GM19328 (cell line): ENCODE data around the gene SPACA4.
"Not testable (repeated sequence)": the region's sequence is repeated elsewhere in the genome, so short reads cannot be mapped to it uniquely, and the experiment has no call there.

Experiments used
- ATAC-seq: cut with Tn5 transposase; IDR thresholded peaks from one replicate; pipeline ENCODE4 v1.9.1; 2021; ENCODE audit warnings: mild to moderate bottlenecking, moderate library complexity; ENCODE audit not compliant: unreplicated experiment

The SPACA4 gene

DNA sequence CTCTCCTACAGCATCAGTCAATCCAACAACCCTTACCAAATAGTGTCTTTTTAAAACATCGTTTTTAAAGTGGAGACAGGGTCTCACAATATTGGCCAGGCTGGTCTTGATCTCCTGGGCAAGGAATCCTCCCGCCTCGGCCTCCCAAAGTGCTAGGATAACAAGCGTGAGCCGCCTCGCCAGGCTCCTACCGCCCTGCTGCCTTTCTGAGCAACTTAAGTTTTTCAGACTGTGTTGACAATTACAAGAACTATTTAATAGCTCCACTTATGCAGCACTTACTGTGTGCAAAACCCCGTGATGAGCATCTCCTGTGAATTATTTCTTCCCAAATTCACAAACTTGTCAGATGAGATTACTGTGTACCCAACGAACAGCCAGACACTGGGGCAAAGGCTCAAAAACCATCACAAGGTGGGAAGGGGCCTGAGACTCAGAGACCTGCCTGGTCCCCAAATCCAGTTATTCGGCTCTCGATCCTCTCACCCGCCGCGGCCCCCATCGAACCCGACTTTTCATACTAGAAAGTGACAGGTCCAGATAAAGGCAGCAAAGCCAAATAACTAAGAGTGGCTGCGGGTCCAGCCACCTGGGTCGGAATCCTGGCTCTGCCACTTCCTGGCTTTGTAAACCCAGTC lies 11.9 kb downstream of the SPACA4 start:
- ATAC-seq, result no peak

DNA sequence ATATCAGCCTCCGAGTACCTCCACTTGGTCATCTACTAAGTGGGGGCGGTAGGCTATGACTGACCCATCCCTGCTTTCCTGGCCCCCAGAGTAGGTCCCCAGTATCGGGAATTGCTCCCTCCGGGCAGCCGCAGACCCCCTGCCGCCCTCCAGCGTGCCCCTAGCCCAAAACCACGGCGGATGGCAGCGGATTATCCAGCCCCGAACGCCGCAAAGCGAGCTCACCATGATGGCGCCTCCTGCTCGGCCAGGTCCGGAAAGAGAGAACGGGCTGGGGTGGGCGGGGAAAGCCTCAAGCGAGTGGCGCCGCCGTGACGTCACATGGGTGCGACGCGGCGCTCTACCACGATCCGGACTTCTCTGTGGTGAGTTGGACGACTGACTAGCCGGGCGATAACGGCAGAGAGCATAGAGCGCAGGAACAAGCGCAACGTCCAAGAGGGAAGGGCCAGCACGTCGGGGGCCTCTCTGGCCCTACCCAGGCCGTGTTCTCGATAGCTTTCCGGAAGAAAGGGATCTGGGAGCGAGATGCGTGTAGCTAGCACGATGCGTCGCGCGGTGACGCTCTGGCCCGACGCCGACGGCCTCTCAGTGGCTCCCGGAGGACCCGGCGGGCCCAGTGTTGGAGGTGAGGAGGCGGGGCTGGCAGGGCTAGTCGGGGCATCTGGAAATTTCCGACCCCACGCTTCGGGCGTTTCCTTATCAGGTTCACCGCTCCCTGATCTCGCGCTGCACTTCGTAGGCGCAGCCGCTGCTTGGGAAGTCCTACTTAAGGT lies 12.6 kb downstream of the SPACA4 start, which contains the start of the genes RPL18 and SPHK2:
TSS of gene RPL18 (minus strand) at position 263 of the 776 bp plus-strand sequence. CDS start at position 228, 35 bp downstream.
TSS of gene SPHK2 (plus strand) at position 591 of the 776 bp plus-strand sequence. CDS start 1,009 bp downstream, outside the sequence.
- peak; percentile 82 for ATAC-seq

DNA sequence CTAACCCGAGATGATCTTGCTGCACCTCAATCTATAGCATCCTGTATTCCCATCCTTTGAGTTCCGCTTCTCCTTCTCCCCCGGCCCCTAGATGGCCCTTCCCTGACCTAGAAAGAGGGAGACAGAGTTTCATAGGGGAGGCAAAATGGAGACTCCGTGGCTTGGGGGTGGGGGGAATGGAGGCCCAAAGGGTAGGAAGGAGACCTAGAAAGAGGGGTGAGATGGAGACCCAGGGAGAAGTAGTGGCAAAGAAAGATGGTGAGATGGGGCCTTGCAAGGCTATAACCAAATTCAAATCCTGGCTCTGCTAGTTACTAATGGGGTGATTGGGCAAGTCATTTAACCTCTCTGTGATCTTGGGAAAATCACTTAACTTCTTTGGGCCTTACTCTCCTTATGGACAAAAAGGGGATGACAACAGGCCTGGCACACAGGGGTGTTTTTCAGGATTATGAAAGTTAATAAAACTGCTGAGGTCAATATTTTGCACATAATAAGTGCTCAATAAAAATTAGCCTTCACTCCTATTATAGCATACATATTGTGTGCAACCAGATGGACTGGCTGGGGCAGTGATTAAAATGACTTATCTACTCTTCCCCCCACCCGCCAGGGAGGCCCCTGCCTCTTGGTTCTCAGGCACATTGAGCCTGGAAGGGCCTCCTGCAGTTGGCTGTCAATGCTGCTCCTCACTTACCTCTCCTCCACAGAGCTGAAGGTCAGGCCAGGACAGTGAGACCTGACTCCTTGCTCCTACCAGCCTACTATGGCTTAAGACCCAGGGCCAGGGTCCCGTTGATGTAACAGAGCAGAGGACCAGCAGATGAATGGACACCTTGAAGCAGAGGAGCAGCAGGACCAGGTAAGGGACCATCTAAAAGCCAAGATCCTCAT lies 13.4 kb downstream of the SPACA4 start:
- no peak for ATAC-seq

DNA sequence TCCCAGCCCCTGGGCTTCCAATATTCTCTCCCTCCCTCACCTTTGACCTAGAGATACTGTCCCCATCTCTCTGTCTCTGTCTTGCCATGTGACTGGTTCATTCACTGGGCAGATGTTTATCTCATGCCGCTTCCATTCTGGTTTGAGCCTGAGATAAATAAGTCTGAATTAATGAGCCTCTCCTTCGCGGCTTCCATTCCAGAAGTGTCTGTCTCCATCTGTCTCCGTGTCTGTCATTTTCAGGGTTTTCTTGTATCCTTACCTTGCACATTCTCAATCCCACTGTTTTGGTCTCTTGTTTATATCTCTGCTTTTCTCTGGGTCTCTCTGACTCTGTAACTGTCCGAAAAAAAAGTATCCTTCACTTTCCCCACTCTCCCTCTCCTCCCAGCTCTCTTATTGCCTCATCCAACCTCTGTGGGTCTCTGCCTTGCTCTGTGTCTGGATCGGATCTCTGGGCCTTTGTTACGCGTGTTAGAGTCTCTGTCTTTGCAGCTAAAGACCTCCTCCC lies 17.1 kb downstream of the SPACA4 start:
- no peak for ATAC-seq

DNA sequence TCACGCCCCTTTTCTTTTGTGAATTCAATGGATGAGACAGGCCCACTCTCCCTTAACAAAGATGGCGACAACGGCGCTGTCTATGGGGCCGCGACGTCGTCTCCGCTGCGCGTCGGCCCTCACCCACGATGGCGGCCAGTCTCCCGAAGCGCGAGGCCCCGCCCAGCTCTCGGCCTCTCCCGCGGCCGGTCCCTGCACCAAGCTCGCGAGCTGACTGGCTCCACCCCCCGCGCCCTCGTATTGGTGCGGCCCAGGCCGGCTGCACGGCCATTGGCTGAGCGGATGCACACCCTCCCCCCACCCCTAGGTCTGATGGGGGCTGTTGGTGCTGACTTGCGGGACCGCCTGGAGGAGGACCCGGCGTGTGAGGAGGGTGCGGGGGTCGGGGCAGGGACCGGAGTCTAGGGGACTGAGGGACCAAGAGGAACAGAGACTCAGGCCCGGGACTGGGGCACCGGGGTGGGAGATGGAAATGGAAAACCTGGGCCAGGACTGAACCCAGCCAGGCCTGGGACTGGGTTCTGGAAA lies 17.6 kb downstream of the SPACA4 start:
- ATAC-seq, result peak; percentile 49

DNA sequence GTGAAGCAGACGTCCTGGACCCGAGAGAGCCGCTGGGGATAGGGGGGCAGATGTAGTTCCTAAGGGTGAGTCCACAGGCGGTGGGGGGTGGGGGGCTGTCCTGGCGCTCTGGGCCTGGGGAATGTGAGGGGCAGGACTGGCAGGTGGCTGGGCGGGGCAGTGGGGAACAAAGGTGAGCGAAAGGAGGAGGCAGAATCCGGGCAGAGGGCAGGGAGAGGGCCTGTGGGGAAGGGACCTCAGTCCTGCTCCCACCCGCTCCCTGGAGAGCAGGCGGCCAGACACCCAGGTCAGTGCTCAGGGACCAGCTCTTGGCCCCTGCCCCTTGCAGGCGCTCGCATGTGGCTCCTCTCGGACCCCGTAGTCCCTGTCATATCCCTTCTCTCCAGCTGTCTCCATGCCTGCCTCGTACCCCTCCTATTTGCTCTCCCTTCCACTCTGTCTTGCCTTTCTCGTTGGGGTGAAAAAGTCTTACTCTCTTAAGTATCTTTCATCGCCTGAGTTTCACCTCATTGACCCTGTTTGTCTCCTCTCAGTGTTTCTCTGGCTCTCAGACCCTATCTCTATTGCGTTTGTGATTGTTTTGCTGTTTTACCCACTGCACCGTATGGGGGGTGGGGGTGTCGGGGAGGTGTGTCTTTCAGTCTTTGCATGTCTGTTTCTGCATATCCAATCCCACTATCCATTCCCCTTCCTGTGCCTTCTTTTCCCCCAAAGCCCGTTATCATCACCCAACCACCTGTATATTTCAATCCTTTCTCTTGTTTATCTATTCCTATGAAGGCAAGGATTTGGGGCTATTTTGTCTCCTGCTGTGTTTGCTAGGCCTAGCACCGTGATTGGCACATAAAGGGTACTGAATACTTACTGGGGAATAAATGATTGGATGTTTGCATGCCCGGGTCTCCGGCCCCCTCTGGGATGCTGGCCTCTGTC lies 18.5 kb downstream of the SPACA4 start:
- no peak for ATAC-seq

DNA sequence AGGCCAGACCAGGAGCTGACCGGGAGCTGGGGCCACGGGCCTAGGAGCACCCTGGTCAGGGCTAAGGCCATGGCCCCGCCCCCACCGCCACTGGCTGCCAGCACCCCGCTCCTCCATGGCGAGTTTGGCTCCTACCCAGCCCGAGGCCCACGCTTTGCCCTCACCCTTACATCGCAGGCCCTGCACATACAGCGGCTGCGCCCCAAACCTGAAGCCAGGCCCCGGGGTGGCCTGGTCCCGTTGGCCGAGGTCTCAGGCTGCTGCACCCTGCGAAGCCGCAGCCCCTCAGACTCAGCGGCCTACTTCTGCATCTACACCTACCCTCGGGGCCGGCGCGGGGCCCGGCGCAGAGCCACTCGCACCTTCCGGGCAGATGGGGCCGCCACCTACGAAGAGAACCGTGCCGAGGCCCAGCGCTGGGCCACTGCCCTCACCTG lies 19.4 kb downstream of the SPACA4 start:
- no peak for ATAC-seq

DNA sequence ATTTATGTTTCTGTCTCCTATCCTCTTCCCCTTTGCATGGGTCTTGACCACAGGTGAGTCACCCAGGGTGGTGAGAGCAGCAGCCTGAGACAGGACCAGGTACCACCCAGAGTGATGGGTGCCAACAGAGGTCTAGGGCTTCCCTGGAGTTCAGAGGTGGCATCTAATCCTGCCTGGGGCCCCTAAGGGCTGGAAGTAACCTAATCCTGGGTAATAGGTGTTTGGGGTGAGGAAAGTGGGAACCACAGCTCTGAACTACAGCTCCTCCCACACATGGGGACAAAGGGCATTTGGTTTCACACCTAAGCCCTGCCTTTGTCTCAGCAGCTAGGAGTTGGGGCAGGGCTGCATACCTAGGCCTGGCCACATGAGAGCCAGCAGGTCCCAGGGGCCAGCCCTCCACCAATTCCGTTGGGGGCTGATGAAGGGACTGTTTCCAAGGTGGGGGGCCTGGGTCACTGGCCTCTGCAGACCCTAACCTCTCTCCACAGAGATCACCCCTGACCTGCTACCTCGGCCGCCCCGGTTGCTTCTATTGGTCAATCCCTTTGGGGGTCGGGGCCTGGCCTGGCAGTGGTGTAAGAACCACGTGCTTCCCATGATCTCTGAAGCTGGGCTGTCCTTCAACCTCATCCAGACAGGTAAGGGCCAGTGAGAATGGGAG lies 20.8 kb downstream of the SPACA4 start:
- no peak for ATAC-seq

DNA sequence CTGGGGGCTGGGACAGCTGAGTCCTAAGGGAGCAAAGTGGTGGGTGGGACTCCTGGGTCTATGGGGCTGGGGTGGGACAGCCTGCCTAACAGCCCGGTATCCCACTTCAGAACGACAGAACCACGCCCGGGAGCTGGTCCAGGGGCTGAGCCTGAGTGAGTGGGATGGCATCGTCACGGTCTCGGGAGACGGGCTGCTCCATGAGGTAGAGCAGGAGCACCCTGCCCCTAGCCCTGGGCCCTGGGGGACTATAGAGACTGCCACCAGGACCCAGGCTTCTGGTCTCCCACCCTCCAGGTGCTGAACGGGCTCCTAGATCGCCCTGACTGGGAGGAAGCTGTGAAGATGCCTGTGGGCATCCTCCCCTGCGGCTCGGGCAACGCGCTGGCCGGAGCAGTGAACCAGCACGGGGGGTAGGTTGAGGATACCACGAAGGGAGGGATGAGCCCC lies 21.3 kb downstream of the SPACA4 start:
- ATAC-seq, result no peak

DNA sequence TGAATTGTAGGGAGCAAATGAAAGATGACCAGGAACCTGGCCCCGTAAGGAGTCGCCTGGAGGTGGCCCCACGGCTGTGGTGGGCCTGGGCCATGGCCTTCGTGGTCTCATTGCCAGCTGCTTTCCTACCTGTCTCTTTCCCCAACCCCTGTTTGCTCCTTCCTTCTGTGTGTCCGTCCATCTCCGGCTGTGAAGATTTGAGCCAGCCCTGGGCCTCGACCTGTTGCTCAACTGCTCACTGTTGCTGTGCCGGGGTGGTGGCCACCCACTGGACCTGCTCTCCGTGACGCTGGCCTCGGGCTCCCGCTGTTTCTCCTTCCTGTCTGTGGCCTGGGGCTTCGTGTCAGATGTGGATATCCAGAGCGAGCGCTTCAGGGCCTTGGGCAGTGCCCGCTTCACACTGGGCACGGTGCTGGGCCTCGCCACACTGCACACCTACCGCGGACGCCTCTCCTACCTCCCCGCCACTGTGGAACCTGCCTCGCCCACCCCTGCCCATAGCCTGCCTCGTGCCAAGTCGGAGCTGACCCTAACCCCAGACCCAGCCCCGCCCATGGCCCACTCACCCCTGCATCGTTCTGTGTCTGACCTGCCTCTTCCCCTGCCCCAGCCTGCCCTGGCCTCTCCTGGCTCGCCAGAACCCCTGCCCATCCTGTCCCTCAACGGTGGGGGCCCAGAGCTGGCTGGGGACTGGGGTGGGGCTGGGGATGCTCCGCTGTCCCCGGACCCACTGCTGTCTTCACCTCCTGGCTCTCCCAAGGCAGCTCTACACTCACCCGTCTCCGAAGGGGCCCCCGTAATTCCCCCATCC lies 22.1 kb downstream of the SPACA4 start:
- ATAC-seq, result no peak

DNA sequence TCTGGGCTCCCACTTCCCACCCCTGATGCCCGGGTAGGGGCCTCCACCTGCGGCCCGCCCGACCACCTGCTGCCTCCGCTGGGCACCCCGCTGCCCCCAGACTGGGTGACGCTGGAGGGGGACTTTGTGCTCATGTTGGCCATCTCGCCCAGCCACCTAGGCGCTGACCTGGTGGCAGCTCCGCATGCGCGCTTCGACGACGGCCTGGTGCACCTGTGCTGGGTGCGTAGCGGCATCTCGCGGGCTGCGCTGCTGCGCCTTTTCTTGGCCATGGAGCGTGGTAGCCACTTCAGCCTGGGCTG lies 22.7 kb downstream of the SPACA4 start:
- ATAC-seq, result no peak

DNA sequence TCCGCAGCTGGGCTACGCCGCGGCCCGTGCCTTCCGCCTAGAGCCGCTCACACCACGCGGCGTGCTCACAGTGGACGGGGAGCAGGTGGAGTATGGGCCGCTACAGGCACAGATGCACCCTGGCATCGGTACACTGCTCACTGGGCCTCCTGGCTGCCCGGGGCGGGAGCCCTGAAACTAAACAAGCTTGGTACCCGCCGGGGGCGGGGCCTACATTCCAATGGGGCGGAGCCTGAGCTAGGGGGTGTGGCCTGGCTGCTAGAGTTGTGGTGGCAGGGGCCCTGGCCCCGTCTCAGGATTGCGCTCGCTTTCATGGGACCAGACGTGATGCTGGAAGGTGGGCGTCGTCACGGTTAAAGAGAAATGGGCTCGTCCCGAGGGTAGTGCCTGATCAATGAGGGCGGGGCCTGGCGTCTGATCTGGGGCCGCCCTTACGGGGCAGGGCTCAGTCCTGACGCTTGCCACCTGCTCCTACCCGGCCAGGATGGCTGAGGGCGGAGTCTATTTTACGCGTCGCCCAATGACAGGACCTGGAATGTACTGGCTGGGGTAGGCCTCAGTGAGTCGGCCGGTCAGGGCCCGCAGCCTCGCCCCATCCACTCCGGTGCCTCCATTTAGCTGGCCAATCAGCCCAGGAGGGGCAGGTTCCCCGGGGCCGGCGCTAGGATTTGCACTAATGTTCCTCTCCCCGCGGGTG lies 23.2 kb downstream of the SPACA4 start:
- ATAC-seq, result no peak

DNA sequence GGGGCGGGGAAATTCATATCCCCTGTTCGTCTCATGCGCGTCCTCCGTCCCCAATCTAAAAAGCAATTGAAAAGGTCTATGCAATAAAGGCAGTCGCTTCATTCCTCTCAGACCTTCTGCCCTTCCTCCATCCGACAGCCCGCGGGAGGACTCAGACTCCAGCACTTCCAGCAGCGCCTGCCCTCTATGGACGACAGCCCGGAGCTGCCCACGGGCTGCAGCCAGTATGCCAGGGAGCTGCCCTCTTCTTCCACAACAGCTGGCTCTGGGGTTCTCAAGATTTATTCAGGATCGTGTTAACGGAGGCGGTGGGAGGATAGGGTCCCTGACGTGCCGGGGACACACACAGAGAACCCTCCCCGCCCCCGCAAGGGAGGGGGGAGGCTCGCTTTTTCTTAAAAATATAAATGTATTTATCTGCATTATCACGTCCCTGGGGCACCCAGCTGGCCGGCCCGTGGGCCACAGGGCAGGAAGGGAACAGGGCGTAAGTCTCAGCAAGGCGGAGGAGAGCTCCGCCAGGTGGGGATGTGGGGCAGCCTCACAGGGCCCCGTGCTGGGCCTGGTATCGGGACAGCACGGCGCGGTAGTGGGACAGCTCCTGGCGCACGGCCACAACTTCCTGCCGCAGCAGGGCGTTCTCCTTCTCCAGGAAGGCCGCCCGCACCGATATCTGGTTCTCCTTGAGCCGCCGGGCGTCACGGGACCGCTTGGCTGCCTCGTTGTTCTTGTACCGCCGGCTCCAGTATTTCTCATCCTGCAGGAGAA lies 23.9 kb downstream of the SPACA4 start:
- ATAC-seq, result no peak

DNA sequence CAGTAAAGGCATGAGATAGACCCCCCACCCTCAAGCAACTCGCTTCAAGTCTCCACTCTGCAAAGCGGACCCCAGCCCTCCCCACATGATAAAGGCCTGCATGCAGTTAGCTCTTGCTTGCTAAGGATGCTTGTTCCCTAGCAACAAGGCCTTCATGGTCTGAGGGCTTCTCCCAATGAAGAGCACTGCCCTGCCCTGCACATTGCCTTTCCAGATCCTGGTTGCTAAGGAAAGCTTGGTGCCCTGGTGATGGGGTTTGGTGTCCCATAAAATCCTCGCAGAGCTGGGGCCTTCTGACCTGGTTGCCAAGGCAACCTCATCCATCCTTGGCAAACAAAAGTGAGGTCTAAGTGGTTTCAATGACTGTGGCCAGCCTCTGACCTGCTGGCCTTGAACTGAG lies 24.7 kb downstream of the SPACA4 start:
- no peak for ATAC-seq

DNA sequence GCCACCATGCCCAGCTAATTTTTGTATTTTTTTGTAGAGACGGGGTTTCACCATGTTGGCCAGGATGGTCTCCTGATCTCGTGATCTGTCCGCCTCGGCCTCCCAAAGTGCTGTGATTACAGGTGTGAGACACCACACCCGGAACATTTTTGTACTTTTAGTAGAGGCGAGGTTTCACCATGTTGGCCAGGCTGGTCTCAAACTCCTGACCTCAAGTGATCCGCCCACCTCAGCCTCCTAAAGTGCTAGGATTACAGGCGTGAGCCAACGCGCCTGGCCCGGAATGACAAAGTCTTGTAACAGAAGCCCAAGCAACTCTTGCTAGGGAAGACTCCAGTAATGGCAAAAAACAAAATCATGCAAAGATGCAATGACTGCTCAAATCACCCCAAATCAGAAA lies 25.7 kb downstream of the SPACA4 start:
- ATAC-seq, result not testable (repeated sequence)

DNA sequence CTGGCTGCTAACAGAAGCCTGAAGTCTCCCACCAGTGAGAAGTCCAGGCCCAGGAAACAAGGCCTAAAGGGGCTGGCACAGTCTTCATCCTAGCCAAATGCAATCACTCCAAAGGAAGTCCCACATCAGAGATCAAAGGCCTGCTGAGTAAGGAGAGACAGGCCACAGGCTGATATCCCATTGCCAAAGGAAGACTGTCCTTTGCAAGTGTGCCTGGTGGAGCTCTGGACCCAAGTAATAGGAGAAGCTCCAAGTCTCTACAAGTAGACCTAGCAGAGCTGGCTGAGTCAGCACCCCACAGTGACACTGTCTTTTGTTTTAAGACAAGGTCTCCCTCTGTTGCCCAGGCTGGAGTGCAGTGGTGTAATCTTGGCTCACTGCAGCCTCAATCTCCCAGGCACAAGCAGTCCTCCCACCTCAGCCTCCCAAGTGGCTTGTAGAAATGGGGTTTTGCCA lies 26.2 kb downstream of the SPACA4 start:
- ATAC-seq, result no peak
